Neural cell (in vitro differentiated cells): ENCODE results near the gene PANX2. TPM values are rescaled to one million over a fixed set of nuclear protein-coding genes. Genes with fewer than 3 reads are reported as not detected.

Source experiments
- H2AFZ ChIP-seq: fragments of 200-600, 300-800 bp; sonication (generic), shearing (Covaris generic); 2 replicates; pipeline ENCODE4 v1.6.0; 2014; ENCODE audit warnings: low read depth, mild to moderate bottlenecking, antibody characterized with exemption, low read length, moderate library complexity
- H3F3A ChIP-seq: fragments of 200-600 bp; shearing (Covaris generic); 2 replicates; pipeline ENCODE4 v1.6.1; 2016; ENCODE audit warnings: mild to moderate bottlenecking, moderate library complexity, mixed read lengths, antibody characterized with exemption, low read length; ENCODE audit not compliant: insufficient read depth, poor library complexity, severe bottlenecking
- H3K27ac ChIP-seq: fragments of 200-600, 300-800 bp; sonication (generic), shearing (Covaris generic); 2 replicates; pipeline ENCODE4 v1.5.1; 2014; ENCODE audit warnings: mild to moderate bottlenecking, low read length, moderate library complexity
- H3K27me3 ChIP-seq: fragments of 300-800, 200-600 bp; sonication (generic), shearing (Covaris generic); 2 replicates; pipeline ENCODE4 v1.6.0; 2014; ENCODE audit warnings: mild to moderate bottlenecking, low read depth, low read length, moderate library complexity; ENCODE audit not compliant: insufficient read depth
- H3K36me3 ChIP-seq: fragments of 300-800, 200-600 bp; sonication (generic), shearing (Covaris generic); 2 replicates; pipeline ENCODE4 v1.5.1; 2014; ENCODE audit warnings: mild to moderate bottlenecking, antibody characterized with exemption, low read length, moderate library complexity; ENCODE audit not compliant: insufficient read depth
- H3K4me2 ChIP-seq: fragments of 300-800, 200-600 bp; sonication (generic), shearing (Covaris generic); 2 replicates; pipeline ENCODE4 v1.6.0; 2014; ENCODE audit warnings: mild to moderate bottlenecking, low read length
- H3K4me3 ChIP-seq: fragments of 300-800, 200-600 bp; sonication (generic), shearing (Covaris generic); 2 replicates; pipeline ENCODE4 v1.5.1; 2014; ENCODE audit warnings: mild to moderate bottlenecking, low read length, moderate library complexity
- H3K79me2 ChIP-seq: fragments of 200-600 bp; shearing (Covaris generic); replicated peaks from 2 replicates; pipeline ENCODE4 v1.6.0; 2014; ENCODE audit warnings: mild to moderate bottlenecking, low read length, moderate library complexity; ENCODE audit not compliant: insufficient read depth
- H3K9ac ChIP-seq: fragments of 300-800, 200-600 bp; sonication (generic), shearing (Covaris generic); 2 replicates; pipeline ENCODE4 v1.6.1; 2016; ENCODE audit warnings: mild to moderate bottlenecking, low read length, mixed read lengths
- H3K9me2 ChIP-seq: fragments of 200-600 bp; shearing (Covaris generic); 2 replicates; pipeline ENCODE4 v1.6.1; 2016; ENCODE audit warnings: mild to moderate bottlenecking, low read length, mixed read lengths; ENCODE audit not compliant: insufficient read depth
- H3K9me3 ChIP-seq: fragments of 200-600, 300-800 bp; sonication (generic), shearing (Covaris generic); 2 replicates; pipeline ENCODE4 v1.6.1; 2016; ENCODE audit warnings: mild to moderate bottlenecking, mixed run types, low read length, moderate library complexity, mixed read lengths
- H4K20me1 ChIP-seq: fragments of 200-600 bp; shearing (Covaris generic); 2 replicates; pipeline ENCODE4 v1.6.1; 2016; ENCODE audit warnings: mild to moderate bottlenecking, mixed run types; ENCODE audit not compliant: insufficient read depth
- EP300 ChIP-seq: fragments of 450-650 bp; conservative IDR thresholded peaks from 2 replicates; pipeline ENCODE4 v1.6.1; 2014; ENCODE audit warnings: antibody characterized with exemption, mild to moderate bottlenecking, moderate library complexity; ENCODE audit not compliant: poor library complexity, severe bottlenecking
- EZH2 ChIP-seq: fragments of 200-600, 300-800 bp; shearing (Covaris generic), sonication (generic); IDR thresholded peaks from 2 replicates; pipeline ENCODE4 v1.6.1; 2014; ENCODE audit warnings: antibody characterized with exemption, low read length, borderline replicate concordance, mild to moderate bottlenecking; ENCODE audit not compliant: insufficient read depth, poor library complexity, severe bottlenecking
- MXI1 ChIP-seq: fragments of 450-650 bp; conservative IDR thresholded peaks from 2 replicates; pipeline ENCODE4 v1.6.1; 2014; ENCODE audit warnings: antibody characterized with exemption, mild to moderate bottlenecking; ENCODE audit not compliant: poor library complexity, severe bottlenecking
- POLR2AphosphoS5 ChIP-seq: IDR thresholded peaks from 2 replicates; pipeline ENCODE4 v1.6.1; 2012
- RAD21 ChIP-seq: fragments of 450-650 bp; conservative IDR thresholded peaks from 2 replicates; pipeline ENCODE4 v1.6.1; 2014; ENCODE audit warnings: antibody characterized with exemption, mild to moderate bottlenecking, moderate library complexity
- SMC3 ChIP-seq: fragments of 450-650 bp; conservative IDR thresholded peaks from 2 replicates; pipeline ENCODE4 v1.6.1; 2014; ENCODE audit warnings: antibody characterized with exemption, mild to moderate bottlenecking, moderate library complexity; ENCODE audit not compliant: poor library complexity
- TAF1 ChIP-seq: IDR thresholded peaks from 2 replicates; pipeline ENCODE4 v1.6.1; 2012; ENCODE audit warnings: low read depth
- polyA plus RNA-seq: library from polyadenylated mRNA; depleted of rRNA; stranded (reverse); fragments of >200 nt; gene quantifications from 2 replicates; pipeline ENCODE4 v1.2.3, GENCODE V29; 2014
- TF ChIP-seq, protein P1 (sequence below): IDR thresholded peaks from 2 replicates; pipeline ENCODE4 v1.6.1; 2012; ENCODE audit warnings: borderline replicate concordance
- TF ChIP-seq, protein P2 (sequence below): fragments of 450-650 bp; IDR thresholded peaks from 2 replicates; pipeline ENCODE4 v1.5.1; 2014; ENCODE audit warnings: antibody characterized with exemption, mild to moderate bottlenecking, moderate library complexity; ENCODE audit not compliant: poor library complexity, severe bottlenecking

Gene PANX2
- polyA plus RNA-seq, 1 donor from 2014 or later = 3.4 TPM

DNA sequence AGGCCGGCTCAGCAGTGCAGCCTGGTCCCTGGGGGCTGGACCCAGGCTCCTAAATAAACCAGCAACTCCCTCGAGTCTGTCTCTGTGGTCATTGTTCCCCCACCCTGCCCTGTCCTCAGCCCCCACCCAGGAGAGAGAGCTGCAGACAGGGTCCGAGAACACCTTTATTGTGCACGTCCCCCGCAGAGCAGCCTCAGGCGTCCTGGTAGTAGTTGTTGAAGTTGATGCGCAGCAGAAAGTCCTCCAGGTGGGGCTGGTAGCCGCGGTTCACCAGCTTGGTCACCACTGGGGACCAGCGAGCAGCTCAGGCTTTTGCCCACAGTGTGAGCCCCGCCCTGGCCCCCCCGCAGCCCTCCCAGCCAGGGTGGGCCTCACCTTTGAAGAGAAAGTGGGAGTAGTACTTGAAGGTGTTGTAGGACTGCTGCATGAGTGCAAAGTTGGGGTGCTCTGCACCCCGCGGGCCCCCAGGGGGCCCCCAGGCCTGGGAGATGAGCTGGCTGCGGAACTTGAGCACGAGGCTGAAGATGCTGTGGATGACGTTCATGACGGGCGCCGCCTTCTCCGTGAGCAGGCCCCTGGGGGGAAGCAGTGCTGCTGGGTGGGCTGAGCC lies 47.1 kb downstream of the PANX2 start:
- Histone ChIP-seq H3F3A (no peaks in the 10 kb centered on the region), H3K9ac (no peak overlapping the region), H3K27ac (no peak overlapping the region), H4K20me1 (no peaks in the 10 kb centered on the region), H3K9me3 (no peaks in the 10 kb centered on the region), H3K36me3 (no peaks in the 10 kb centered on the region), H3K4me2 (no peak overlapping the region), H3K9me2 (no peaks in the 10 kb centered on the region), H3K27me3 (no peaks in the 10 kb centered on the region), H2AFZ (no peak overlapping the region), H3K4me3 (no peak overlapping the region), H3K79me2 (no peaks in the 10 kb centered on the region)
- no peak for TF ChIP-seq EZH2
- no peak for TF ChIP-seq EP300

DNA sequence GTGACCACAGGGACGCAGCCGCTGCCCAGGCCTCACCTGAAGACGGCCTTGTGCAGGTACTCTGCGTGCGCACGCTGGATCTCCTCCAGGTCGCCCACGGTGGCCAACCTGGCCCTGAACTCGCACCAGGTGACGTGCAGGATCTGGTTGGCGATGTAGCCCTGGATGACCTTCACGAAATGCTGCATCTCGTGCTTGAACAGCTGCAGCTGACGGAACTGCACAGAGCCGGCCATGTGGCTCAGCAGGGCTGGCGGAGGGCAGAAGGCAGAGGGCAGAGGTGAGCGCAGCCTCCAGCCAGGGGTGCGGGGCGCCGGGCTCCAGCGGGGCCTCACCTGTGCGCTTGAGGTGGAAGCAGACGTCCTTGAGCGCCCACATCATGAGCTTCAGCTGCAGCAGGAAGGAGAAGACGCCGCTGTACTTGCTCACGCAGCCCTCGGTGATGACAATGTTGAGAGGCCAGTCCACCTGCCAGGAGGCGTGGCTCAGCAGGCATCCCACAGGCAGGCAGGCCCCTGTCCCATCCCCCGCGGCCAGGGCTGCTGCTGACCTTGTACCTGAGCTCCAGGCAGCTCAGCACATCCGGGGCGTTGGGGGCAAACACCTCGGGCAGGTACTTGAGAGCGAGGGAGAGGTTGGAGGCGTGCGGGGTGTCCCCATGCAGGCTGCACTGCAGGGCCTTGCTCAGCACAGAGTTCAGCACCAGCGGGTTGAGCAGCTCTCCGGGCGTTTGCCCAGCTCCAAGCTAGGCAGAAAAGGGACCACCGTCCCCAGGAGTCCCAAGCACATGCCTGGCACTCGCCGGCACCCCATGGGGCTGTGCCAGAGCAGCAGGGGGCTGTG lies 47.8 kb downstream of the PANX2 start:
- H3K36me3 ChIP-seq = no peaks in the 10 kb centered on the region

DNA sequence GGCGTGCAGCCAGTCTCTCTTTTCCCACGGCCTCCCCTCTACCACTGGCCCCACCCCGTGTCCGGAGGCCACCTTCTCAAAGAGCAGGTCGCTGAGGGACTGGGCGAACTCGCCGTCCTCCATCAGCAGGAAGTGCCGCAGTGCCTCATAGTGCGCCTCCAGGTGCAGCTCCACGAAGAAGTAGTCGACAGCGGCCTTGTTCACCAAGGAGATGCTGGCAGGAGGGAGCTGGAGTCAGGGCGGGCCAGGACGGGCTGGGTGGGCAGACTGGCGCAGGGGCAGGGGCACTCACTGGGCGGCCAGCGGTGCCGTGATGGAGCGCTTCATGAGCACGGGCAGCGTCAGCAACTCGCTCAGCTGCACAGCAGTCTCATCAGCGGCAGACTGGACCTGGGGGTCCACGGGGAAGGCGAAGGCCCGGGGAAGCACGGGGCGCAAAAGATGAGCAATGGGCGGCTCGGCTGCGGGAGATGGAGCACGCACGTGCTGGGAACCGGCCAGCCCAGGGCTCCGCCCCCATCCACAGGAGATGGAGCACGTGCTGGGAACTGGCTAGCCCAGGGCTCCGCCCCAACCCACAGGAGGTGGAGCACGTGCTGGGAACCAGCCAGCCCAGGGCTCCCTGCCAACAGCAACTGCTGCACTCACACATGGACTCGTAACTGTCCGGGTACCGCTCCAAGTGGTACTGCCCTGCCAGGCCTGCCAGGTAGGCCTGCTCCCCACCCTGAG lies 48.6 kb downstream of the PANX2 start:
- Histone ChIP-seq H3K9me3 (no peaks in the 10 kb centered on the region), H3K4me3 (no peak overlapping the region), H3F3A (no peaks in the 10 kb centered on the region), H3K27ac (no peak overlapping the region), H2AFZ (no peak overlapping the region), H3K36me3 (no peaks in the 10 kb centered on the region), H3K9me2 (no peaks in the 10 kb centered on the region), H3K4me2 (no peak overlapping the region), H3K9ac (no peak overlapping the region), H3K27me3 (no peaks in the 10 kb centered on the region), H4K20me1 (no peaks in the 10 kb centered on the region), H3K79me2 (no peaks in the 10 kb centered on the region)
- TF ChIP-seq MXI1 (no peak), SMC3 (no peak), RAD21 (no peak), EZH2 (no peak), TAF1 (no peak), EP300 (no peak), POLR2AphosphoS5 (no peak)
- TF ChIP-seq, protein P1, sequence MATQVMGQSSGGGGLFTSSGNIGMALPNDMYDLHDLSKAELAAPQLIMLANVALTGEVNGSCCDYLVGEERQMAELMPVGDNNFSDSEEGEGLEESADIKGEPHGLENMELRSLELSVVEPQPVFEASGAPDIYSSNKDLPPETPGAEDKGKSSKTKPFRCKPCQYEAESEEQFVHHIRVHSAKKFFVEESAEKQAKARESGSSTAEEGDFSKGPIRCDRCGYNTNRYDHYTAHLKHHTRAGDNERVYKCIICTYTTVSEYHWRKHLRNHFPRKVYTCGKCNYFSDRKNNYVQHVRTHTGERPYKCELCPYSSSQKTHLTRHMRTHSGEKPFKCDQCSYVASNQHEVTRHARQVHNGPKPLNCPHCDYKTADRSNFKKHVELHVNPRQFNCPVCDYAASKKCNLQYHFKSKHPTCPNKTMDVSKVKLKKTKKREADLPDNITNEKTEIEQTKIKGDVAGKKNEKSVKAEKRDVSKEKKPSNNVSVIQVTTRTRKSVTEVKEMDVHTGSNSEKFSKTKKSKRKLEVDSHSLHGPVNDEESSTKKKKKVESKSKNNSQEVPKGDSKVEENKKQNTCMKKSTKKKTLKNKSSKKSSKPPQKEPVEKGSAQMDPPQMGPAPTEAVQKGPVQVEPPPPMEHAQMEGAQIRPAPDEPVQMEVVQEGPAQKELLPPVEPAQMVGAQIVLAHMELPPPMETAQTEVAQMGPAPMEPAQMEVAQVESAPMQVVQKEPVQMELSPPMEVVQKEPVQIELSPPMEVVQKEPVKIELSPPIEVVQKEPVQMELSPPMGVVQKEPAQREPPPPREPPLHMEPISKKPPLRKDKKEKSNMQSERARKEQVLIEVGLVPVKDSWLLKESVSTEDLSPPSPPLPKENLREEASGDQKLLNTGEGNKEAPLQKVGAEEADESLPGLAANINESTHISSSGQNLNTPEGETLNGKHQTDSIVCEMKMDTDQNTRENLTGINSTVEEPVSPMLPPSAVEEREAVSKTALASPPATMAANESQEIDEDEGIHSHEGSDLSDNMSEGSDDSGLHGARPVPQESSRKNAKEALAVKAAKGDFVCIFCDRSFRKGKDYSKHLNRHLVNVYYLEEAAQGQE = no peak
- TF ChIP-seq, protein P2, sequence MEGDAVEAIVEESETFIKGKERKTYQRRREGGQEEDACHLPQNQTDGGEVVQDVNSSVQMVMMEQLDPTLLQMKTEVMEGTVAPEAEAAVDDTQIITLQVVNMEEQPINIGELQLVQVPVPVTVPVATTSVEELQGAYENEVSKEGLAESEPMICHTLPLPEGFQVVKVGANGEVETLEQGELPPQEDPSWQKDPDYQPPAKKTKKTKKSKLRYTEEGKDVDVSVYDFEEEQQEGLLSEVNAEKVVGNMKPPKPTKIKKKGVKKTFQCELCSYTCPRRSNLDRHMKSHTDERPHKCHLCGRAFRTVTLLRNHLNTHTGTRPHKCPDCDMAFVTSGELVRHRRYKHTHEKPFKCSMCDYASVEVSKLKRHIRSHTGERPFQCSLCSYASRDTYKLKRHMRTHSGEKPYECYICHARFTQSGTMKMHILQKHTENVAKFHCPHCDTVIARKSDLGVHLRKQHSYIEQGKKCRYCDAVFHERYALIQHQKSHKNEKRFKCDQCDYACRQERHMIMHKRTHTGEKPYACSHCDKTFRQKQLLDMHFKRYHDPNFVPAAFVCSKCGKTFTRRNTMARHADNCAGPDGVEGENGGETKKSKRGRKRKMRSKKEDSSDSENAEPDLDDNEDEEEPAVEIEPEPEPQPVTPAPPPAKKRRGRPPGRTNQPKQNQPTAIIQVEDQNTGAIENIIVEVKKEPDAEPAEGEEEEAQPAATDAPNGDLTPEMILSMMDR = no peak

More for the DNA sequence above, 47.8 kb downstream of the PANX2 start:
- H3K9me3 ChIP-seq = no peaks in the 10 kb centered on the region
- no peak overlapping the region for H3K27ac ChIP-seq
- no peaks in the 10 kb centered on the region for H3K9me2 ChIP-seq
- TF ChIP-seq RAD21 (no peak), MXI1 (no peak)
- H4K20me1 ChIP-seq = no peaks in the 10 kb centered on the region
- no peak overlapping the region for H3K4me2 ChIP-seq
- no peak overlapping the region for H3K9ac ChIP-seq
- H2AFZ ChIP-seq = no peak overlapping the region
- no peaks in the 10 kb centered on the region for H3K79me2 ChIP-seq
- H3K27me3 ChIP-seq = no peaks in the 10 kb centered on the region
- H3F3A ChIP-seq = no peaks in the 10 kb centered on the region
- H3K4me3 ChIP-seq = no peak overlapping the region
